HS-5 (cell line): ENCODE data around the gene ZC3H11A.
"Not testable (repeated sequence)": the region's sequence is repeated elsewhere in the genome, so short reads cannot be mapped to it uniquely, and the experiment has no call there.

ENCODE experiments used
- DNase-seq: peaks from one replicate; pipeline ENCODE4 v3.0.0-alpha.2; 2012; ENCODE audit warnings: low read depth

Gene ZC3H11A

GRCh38 chr1:203781962-203782361 is 13.5 kb upstream of the ZC3H11A start:
- no peak for DNase-seq

GRCh38 chr1:203789966-203790365 is 5.5 kb upstream of the ZC3H11A start:
- no peak for DNase-seq

- DNase-seq = no peak
Measured at GRCh38 chr1:203791498-203791897, 3.9 kb upstream of the ZC3H11A start.

- DNase-seq = no peak
Measured at GRCh38 chr1:203792486-203792885, 2.9 kb upstream of the ZC3H11A start.

- DNase-seq = not testable (repeated sequence)
Measured at GRCh38 chr1:203793561-203793960, 1.9 kb upstream of the ZC3H11A start.

- DNase-seq = no peak
Measured at GRCh38 chr1:203794764-203795440, 521 bp upstream of the ZC3H11A start.

- no peak for DNase-seq
Measured at GRCh38 chr1:203796236-203796605, 798 bp downstream of the ZC3H11A start.

GRCh38 chr1:203797216-203797615 is 1.8 kb downstream of the ZC3H11A start:
- DNase-seq = no peak

- DNase-seq = no peak
Measured at GRCh38 chr1:203797948-203798655, 2.7 kb downstream of the ZC3H11A start.

- DNase-seq = no peak
Measured at GRCh38 chr1:203799157-203799556, 3.7 kb downstream of the ZC3H11A start.

- no peak for DNase-seq
Measured at GRCh38 chr1:203799971-203800370, 4.5 kb downstream of the ZC3H11A start.

- no peak for DNase-seq
Measured at GRCh38 chr1:203805689-203806088, 10.3 kb downstream of the ZC3H11A start.

- peak; percentile 60 for DNase-seq
Measured at GRCh38 chr1:203807196-203807595, 11.8 kb downstream of the ZC3H11A start.

GRCh38 chr1:203813581-203814341 is 18.3 kb downstream of the ZC3H11A start:
- no peak for DNase-seq

GRCh38 chr1:203818399-203818798 is 23.0 kb downstream of the ZC3H11A start:
- DNase-seq = no peak

GRCh38 chr1:203823306-203823705 is 27.9 kb downstream of the ZC3H11A start:
- no peak for DNase-seq

GRCh38 chr1:203826175-203826574 is 30.8 kb downstream of the ZC3H11A start:
- no peak for DNase-seq

GRCh38 chr1:203828002-203828401 is 32.6 kb downstream of the ZC3H11A start:
- no peak for DNase-seq

GRCh38 chr1:203828503-203828902 is 33.1 kb downstream of the ZC3H11A start:
- DNase-seq = no peak

- DNase-seq = not testable (repeated sequence)
Measured at GRCh38 chr1:203829247-203829646, 33.8 kb downstream of the ZC3H11A start.

- DNase-seq = no peak
Measured at GRCh38 chr1:203835476-203835875, 40.1 kb downstream of the ZC3H11A start.

- DNase-seq = no peak
Measured at GRCh38 chr1:203839081-203839480, 43.7 kb downstream of the ZC3H11A start.

GRCh38 chr1:203840208-203840808 is 44.9 kb downstream of the ZC3H11A start:
- DNase-seq = no peak
